NCI-H526 (cell line): ENCODE data around the gene CRYZL1.

Source experiments
- DNase-seq, 2 experiments: peaks; one replicate each; lab custom pipeline; 2025; lab: John Stamatoyannopoulos, UW

The CRYZL1 gene

GRCh38 chr21:33560965-33561364 lies 80.6 kb downstream of the CRYZL1 start:
- no peak for DNase-seq

DNA sequence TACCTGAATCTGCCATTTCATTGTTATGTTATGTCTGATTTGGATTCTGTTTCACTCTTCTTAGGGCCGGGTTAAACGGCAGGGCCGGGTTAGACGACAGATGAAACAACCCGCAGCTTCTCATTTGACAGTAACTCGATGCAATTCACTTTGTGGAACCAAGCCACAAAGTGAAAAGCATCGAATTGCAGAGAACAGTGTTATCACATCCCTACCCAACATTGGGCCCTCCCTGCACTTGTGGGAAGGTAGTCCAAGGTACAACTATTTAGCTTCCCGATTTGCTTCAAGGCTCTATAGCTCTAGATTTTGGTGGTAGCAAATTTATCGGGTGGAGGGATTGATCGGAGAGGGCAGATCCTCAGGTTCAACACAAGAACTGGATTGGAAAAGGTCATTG lies 81.7 kb downstream of the CRYZL1 start:
- no peak for DNase-seq

DNA sequence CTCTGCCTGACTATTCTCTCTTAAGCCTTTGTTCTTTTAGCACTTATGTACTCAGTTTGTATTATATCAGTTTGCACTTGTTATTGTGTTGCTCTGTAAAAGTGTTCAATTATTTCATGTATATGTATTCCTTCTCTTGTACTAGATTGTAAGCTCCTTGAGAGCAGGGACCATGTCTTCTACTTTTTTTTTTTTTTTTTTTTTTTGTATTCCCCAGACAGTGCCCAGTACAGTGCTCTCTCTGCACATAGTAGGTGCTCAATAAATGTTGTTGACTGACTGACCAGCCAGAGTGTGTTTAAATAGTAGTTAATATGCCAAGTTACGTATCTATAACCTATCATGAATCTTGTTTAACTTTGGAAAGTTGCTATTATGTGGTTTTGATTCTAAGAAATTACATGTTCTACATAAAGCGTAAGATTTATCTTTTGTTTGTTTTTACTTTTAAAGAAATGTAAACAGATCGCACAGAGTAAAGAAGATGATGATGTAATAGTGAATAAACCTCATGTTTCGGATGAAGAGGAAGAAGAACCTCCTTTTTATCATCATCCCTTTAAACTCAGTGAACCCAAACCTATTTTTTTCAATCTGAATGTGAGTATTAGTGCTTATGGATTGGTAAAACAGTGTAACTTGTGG lies 82.6 kb downstream of the CRYZL1 start:
- DNase-seq: no peak

- DNase-seq: no peak
Observed at GRCh38 chr21:33557447-33557846, 84.1 kb downstream of the CRYZL1 start.

GRCh38 chr21:33554982-33555344 lies 86.6 kb downstream of the CRYZL1 start:
- DNase-seq: no peak

- no peak for DNase-seq
Observed at GRCh38 chr21:33554236-33554981, 87.1 kb downstream of the CRYZL1 start.

DNA sequence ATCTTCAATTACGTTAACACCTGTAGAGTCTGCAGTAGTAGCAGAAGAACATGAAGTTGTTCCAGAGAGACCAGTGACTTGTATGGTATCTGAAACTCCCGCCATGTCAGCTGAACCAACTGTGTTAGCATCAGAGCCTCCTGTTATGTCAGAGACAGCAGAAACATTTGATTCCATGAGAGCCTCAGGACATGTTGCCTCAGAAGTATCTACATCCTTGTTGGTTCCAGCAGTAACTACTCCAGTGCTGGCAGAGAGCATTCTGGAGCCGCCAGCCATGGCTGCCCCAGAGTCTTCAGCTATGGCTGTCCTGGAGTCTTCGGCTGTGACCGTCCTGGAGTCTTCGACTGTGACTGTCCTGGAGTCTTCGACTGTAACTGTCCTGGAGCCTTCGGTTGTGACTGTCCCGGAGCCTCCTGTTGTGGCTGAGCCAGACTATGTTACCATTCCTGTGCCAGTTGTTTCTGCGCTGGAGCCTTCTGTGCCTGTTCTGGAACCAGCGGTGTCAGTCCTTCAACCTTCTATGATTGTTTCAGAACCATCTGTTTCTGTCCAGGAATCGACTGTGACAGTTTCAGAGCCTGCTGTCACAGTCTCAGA lies 88.4 kb downstream of the CRYZL1 start:
- DNase-seq: no peak

DNA sequence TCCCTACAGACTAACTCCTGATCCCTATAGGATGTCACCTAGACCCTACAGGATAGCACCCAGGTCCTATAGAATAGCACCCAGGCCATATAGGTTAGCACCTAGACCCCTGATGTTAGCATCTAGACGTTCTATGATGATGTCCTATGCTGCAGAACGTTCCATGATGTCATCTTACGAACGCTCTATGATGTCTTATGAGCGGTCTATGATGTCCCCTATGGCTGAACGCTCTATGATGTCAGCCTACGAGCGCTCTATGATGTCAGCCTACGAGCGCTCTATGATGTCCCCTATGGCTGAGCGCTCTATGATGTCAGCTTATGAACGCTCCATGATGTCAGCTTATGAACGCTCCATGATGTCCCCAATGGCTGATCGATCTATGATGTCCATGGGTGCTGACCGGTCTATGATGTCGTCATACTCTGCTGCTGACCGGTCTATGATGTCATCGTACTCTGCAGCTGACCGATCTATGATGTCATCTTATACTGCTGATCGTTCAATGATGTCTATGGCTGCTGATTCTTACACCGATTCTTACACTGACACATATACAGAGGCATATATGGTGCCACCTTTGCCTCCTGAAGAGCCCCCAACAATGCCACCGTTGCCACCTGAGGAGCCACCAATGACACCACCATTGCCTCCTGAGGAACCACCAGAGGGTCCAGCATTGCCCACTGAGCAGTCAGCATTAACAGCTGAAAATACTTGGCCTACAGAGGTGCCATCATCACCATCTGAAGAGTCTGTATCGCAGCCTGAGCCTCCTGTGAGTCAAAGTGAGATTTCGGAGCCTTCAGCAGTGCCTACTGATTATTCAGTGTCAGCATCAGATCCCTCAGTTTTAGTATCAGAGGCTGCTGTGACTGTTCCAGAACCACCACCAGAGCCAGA lies 89.2 kb downstream of the CRYZL1 start:
- no peak for DNase-seq

- no peak for DNase-seq
Observed at GRCh38 chr21:33551664-33552063, 89.9 kb downstream of the CRYZL1 start.

DNA sequence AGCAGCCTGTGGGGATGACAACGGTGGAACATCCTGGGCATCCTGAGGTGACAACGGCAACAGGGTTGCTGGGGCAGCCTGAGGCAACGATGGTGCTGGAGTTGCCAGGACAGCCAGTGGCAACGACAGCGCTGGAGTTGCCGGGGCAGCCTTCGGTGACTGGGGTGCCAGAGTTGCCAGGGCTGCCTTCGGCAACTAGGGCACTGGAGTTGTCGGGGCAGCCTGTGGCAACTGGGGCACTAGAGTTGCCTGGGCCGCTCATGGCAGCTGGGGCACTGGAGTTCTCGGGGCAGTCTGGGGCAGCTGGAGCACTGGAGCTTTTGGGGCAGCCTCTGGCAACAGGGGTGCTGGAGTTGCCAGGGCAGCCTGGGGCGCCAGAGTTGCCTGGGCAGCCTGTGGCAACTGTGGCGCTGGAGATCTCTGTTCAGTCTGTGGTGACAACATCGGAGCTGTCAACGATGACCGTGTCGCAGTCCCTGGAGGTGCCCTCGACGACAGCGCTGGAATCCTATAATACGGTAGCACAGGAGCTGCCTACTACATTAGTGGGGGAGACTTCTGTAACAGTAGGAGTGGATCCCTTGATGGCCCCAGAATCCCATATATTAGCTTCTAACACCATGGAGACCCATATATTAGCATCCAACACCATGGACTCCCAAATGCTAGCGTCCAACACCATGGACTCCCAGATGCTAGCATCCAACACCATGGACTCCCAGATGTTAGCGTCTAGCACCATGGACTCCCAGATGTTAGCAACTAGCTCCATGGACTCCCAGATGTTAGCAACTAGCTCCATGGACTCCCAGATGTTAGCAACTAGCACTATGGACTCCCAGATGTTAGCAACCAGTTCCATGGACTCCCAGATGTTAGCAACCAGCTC lies 90.5 kb downstream of the CRYZL1 start:
- DNase-seq: no peak

DNA sequence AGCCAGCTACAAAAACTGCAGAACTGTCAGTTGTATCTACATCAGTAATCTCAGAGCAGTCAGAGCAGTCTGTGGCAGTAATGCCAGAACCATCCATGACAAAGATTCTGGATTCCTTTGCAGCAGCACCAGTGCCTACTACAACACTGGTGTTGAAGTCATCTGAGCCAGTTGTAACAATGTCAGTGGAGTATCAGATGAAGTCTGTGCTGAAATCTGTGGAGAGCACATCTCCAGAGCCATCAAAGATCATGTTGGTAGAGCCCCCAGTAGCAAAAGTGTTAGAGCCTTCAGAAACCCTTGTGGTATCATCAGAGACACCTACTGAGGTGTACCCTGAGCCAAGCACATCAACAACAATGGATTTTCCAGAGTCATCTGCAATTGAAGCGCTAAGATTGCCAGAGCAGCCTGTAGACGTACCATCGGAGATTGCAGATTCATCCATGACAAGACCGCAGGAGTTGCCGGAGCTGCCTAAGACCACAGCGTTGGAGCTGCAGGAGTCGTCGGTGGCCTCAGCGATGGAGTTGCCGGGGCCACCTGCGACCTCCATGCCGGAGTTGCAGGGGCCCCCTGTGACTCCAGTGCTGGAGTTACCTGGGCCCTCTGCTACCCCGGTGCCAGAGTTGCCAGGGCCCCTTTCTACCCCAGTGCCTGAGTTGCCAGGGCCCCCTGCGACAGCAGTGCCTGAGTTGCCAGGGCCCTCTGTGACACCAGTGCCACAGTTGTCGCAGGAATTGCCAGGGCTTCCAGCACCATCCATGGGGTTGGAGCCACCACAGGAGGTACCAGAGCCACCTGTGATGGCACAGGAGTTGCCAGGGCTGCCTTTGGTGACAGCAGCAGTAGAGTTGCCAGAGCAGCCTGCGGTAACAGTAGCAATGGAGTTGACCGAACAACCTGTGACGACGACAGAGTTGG lies 91.4 kb downstream of the CRYZL1 start:
- DNase-seq: no peak

GRCh38 chr21:33546086-33546485 lies 95.5 kb downstream of the CRYZL1 start:
- DNase-seq: no peak

- DNase-seq: no peak
Observed at GRCh38 chr21:33544451-33545195, 96.9 kb downstream of the CRYZL1 start.

DNA sequence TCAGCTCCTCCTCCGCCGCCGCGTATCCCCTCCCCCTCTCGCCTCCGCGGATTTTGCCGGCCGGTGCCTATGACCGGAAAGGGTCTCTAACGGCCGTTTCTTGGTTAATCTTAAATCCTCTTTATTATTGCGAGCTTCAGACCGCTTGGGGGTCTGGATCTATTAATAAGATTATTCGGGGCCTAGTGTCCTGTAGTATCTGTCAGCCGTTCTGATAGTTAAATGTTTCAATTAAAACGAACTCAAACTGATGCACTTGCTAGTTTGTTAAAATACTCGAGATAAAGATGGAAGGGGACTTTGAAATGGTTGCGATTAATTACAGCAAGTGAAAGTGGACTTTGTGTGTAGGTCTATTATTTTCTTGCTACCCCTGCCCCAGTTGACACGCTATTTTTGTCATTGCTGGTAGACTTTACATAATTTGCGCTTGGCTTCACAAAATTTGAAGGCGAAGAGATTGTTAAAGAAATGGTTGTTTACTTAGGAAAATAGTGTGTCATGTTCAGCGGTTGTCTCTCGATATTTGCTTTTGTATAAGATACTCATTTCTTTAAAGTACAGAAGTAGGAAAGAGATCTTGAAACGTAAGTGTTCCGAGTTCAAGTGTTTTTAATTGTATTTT lies 97.9 kb downstream of the CRYZL1 start:
- peak; percentile 67 to 80 for DNase-seq

DNA sequence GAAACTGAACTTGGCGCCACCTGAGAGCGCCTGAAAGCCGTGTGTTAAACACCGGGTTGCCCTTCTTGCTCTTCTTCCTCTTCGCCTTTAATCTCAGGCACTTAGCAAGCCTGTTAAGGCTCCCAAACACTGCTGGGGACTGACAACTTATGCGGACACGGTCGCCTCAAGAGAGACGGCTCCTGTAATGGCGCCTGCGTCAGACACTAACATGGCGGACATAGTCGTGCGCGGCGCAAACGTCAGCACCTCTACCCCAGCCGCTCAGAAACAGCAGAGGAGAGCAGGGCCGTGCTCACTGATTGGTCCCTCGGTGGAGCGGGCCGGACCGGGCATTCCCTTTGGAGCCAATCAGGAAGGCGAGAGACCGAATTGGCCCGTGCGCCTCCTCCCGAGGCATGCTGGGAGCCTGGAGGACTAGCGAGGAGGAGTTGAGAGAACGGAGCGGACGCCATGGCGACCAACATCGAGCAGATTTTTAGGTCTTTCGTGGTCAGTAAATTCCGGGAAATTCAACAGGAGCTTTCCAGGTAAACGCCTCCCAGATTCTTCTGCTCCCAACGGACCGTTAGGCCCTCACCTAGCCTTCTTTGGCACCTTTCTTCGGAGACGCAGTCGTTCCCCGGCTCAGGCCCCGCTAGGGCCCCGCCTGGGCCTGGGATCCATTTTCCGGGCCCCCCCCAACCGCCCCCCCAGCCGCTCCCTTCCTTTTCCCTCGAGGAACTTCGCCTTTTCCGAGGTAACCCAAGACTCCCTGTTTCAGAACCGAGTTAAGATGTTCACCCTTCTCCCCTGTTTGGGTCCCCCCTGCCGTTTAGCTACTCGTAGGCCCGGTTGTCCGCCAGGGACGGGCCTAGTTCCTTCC lies 98.7 kb downstream of the CRYZL1 start, which contains the start of gene SON:
Gene SON, plus strand, starts transcription at position 399 of the 865 bp plus-strand sequence. Its CDS starts 55 bp downstream, at position 454.
- DNase-seq: peak; percentile 97 to 99

DNA sequence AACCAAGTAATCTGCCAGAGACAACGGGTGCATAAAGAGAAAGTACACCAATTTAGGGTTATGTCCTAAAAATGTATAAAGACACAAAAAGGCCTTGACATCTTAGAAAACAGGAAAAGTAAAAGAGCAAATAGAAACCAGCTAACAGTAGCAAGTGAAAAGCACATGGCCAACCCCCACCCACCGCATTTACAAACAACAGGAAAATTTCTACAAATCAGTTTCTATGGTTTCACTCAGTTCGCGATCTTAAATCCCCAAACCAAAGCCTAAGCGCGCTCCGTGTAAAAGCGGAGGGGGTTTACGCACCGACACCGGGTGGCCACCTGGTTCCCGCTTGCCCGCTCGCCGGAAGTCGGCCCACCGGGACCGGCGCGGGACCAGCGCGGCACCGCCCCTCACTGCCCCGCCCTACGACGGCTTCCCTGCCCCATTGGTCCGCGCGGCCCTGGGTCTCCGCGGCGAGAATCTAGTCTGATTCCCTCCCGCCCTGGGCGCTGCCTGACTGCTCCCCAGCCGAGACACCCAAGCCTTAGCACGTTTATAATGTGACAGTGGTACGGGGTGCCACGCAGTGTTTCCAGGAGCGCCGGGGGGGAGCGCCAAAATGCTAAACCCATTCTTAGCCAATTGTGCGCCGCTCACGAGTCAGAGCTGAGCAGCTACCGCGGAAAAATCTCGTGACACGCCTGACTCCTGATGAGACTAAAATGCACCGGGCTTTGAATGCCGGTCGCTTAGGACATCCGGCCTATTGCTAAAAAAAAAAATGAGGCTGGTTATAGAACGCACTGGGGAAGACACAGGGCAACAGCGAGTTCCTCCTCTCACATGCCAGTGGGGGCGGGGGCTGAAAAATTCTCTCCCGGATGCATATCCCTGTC lies 99.5 kb downstream of the CRYZL1 start, which contains the start of gene GART:
Gene GART, minus strand, starts transcription at position 362 of the 884 bp plus-strand sequence. CDS start 2,802 bp downstream, outside the sequence.
- DNase-seq: peak; percentile 76 to 93
